ENCODE data around the gene OPRL1. TPM values are rescaled to one million over a fixed set of nuclear protein-coding genes. Genes with fewer than 3 reads are reported as not detected.

OPRL1 gene
- total RNA-seq, 4 donors from 2014 or later = 0.21 to 1.5 (median 0.71) TPM

GRCh38 chr20:64137598-64138031 is 57.7 kb downstream of the OPRL1 start:
- Histone ChIP-seq H3K27ac (no peak overlapping the region), H3K36me3 (no peaks in the 10 kb centered on the region), H3K27me3 (peaks cover 0 to 18% of the 10 kb centered on the region in 2 donors), H3K4me3 (no peak overlapping the region), H3K4me1 (no peaks in the 10 kb centered on the region), H3K9me3 (no peaks in the 10 kb centered on the region)
- WGBS, 2 donors = 48 to 68% methylated on average over 4 to 5 of the region's 6 CpGs
- DNase-seq (ENCODE audit: low spot score in 2 of 2) = no peak
- no peak for TF ChIP-seq POLR2A (IDR thresholded peaks at IDR 0.05)
- no peak for TF ChIP-seq EP300 (IDR thresholded peaks at IDR 0.05)
- no peak for TF ChIP-seq CTCF (IDR thresholded peaks at IDR 0.05)

GRCh38 chr20:64138276-64138815 is 58.5 kb downstream of the OPRL1 start:
- H3K9me3 ChIP-seq = no peaks in the 10 kb centered on the region
- no peaks in the 10 kb centered on the region for H3K36me3 ChIP-seq
- DNase-seq (ENCODE audit: low spot score in 2 of 2) = no peak
- H3K4me3 ChIP-seq = no peak overlapping the region
- no peak for TF ChIP-seq EP300 (IDR thresholded peaks at IDR 0.05)
- TF ChIP-seq CTCF (IDR thresholded peaks at IDR 0.05) = no peak
- H3K27me3 ChIP-seq = peaks cover 0 to 22% of the 10 kb centered on the region in 2 donors
- H3K27ac ChIP-seq = no peak overlapping the region
- 82 to 86% methylated on average over 18 of the region's 18 CpGs for WGBS, 2 donors
- H3K4me1 ChIP-seq = no peaks in the 10 kb centered on the region

GRCh38 chr20:64139199-64140060 is 59.5 kb downstream of the OPRL1 start:
- 71 to 74% methylated on average over 17 to 20 of the region's 21 CpGs for WGBS, 2 donors
- H3K27me3 ChIP-seq = peaks cover 0 to 17% of the 10 kb centered on the region in 2 donors
- no peaks in the 10 kb centered on the region for H3K4me1 ChIP-seq
- no peak overlapping the region for H3K27ac ChIP-seq
- peaks cover 0 to under 1% (median 0%) of the 10 kb centered on the region in 4 donors for H3K9me3 ChIP-seq
- H3K4me3 ChIP-seq = no peak overlapping the region
- H3K36me3 ChIP-seq = no peaks in the 10 kb centered on the region
- DNase-seq (ENCODE audit: low spot score in 2 of 2) = no peak
- TF ChIP-seq EP300 (IDR thresholded peaks at IDR 0.05) (no peak), CTCF (IDR thresholded peaks at IDR 0.05) (no peak), POLR2A (IDR thresholded peaks at IDR 0.05) (no peak)

- Histone ChIP-seq H3K4me3 (no peak overlapping the region), H3K27me3 (peaks cover 0 to 17% of the 10 kb centered on the region in 2 donors), H3K9me3 (peaks cover 0 to 9% (median 0%) of the 10 kb centered on the region in 4 donors), H3K27ac (no peak overlapping the region), H3K36me3 (no peaks in the 10 kb centered on the region), H3K4me1 (no peaks in the 10 kb centered on the region)
- WGBS, 2 donors = 67 to 72% methylated on average over 13 of the region's 13 CpGs
- TF ChIP-seq POLR2A (IDR thresholded peaks at IDR 0.05) = no peak
- no peak for TF ChIP-seq EP300 (IDR thresholded peaks at IDR 0.05)
- DNase-seq (ENCODE audit: low spot score in 2 of 2) = no peak
Observed at GRCh38 chr20:64140061-64140931, 60.4 kb downstream of the OPRL1 start.

GRCh38 chr20:64140956-64141355 is 61.1 kb downstream of the OPRL1 start:
- H3K36me3 ChIP-seq = no peaks in the 10 kb centered on the region
- no peak for DNase-seq (ENCODE audit: low spot score in 2 of 2)
- H3K27ac ChIP-seq = no peak overlapping the region
- H3K4me3 ChIP-seq = no peak overlapping the region
- no peaks in the 10 kb centered on the region for H3K4me1 ChIP-seq
- H3K27me3 ChIP-seq = peaks cover 0 to 19% of the 10 kb centered on the region in 2 donors
- TF ChIP-seq CTCF (IDR thresholded peaks at IDR 0.05) (no peak), POLR2A (IDR thresholded peaks at IDR 0.05) (no peak), EP300 (IDR thresholded peaks at IDR 0.05) (no peak)
- 70 to 75% methylated on average over 10 of the region's 10 CpGs for WGBS, 2 donors
- H3K9me3 ChIP-seq = peaks cover 0 to 16% (median 0%) of the 10 kb centered on the region in 4 donors

Measured in tibial nerve (tissue), 4 donors.